K562 (cell line): ENCODE measurements around the gene B4GALNT3. TPM values are rescaled to one million over a fixed set of nuclear protein-coding genes. Genes with fewer than 3 reads are reported as not detected.

Experiments used
- E2F5 ChIP-seq: sonication (generic); formaldehyde crosslinking; IDR thresholded peaks from 2 replicates; pipeline ENCODE4 v1.8.0; 2022; ENCODE audit warnings: mild to moderate bottlenecking, missing genetic modification reagents
- HMGN3 ChIP-seq: IDR thresholded peaks from 2 replicates; pipeline ENCODE4 v1.6.1; 2011; ENCODE audit warnings: borderline replicate concordance, low read depth, mild to moderate bottlenecking, mixed read lengths, low read length; ENCODE audit not compliant: insufficient read length; ENCODE audit errors: extremely low read depth
- NFATC3 ChIP-seq: fragments of 450-650 bp; IDR thresholded peaks from 2 replicates; pipeline ENCODE4 v1.6.1; 2017; ENCODE audit warnings: mild to moderate bottlenecking
- NR4A1 ChIP-seq, 2 experiments: fragments of 250-450 bp in 1 of 2; fragments of 450-650 bp in 1 of 2; sonication (Bioruptor Pico) in 1 of 2; IDR thresholded peaks; 2 replicates each; pipeline versions ENCODE4 v1.4.0 to v1.6.1; 2016 to 2020; ENCODE audit warnings: mild to moderate bottlenecking in 2 of 2, missing compliant biosample characterization in 1 of 2, missing genetic modification characterization in 1 of 2, moderate library complexity in 1 of 2
- PHF21A ChIP-seq: fragments of 450-650 bp; IDR thresholded peaks from 2 replicates; pipeline ENCODE4 v1.6.1; 2017; ENCODE audit warnings: low read depth, borderline replicate concordance
- SOX6 ChIP-seq: fragments of 450-650 bp; IDR thresholded peaks from 2 replicates; pipeline ENCODE4 v1.6.1; 2014; ENCODE audit warnings: mild to moderate bottlenecking
- SP2 ChIP-seq: IDR thresholded peaks from 2 replicates; pipeline ENCODE4 v1.6.1; 2011; ENCODE audit warnings: mild to moderate bottlenecking, low read depth, low read length, moderate library complexity; ENCODE audit not compliant: poor library complexity, severe bottlenecking; ENCODE audit errors: extremely low read depth
- TAF7 ChIP-seq: fragments of 450-650 bp; IDR thresholded peaks from 2 replicates; pipeline ENCODE4 v1.6.1; 2016; ENCODE audit warnings: missing genetic modification characterization, missing compliant biosample characterization
- YY1 ChIP-seq, 3 experiments: IDR thresholded peaks; 2 replicates each; pipeline ENCODE4 v1.6.1; 2011; ENCODE audit warnings: low read length in 2 of 3, mild to moderate bottlenecking in 2 of 3, moderate library complexity in 2 of 3, borderline replicate concordance in 1 of 3, control low read depth in 1 of 3, low read depth in 1 of 3; ENCODE audit not compliant: insufficient read depth in 3 of 3, insufficient replicate concordance in 2 of 3, control insufficient read depth in 1 of 3, insufficient read length in 1 of 3; ENCODE audit errors: extremely low read depth in 1 of 3
- ZBTB2 ChIP-seq: fragments of 450-650 bp; IDR thresholded peaks from 2 replicates; pipeline ENCODE4 v1.6.1; 2016; ENCODE audit warnings: antibody characterized with exemption
- ZBTB40 ChIP-seq, 2 experiments: fragments of 450-650 bp in 1 of 2; sonication (generic) in 1 of 2; formaldehyde crosslinking in 1 of 2; IDR thresholded peaks; 2 replicates each; pipeline versions ENCODE4 v1.7.1 to v1.9.0; 2016 to 2022; ENCODE audit warnings: inconsistent platforms in 1 of 2, mild to moderate bottlenecking in 1 of 2, missing genetic modification reagents in 1 of 2
- ZNF431 ChIP-seq: sonication (generic); formaldehyde crosslinking; IDR thresholded peaks from 2 replicates; pipeline ENCODE4 v1.8.0; 2022; ENCODE audit warnings: mild to moderate bottlenecking, missing genetic modification reagents
- polyA plus RNA-seq, 8 experiments: library from polyadenylated mRNA; depleted of rRNA in 4 of 8; stranded (reverse) in 5 of 8; unstranded in 3 of 8; fragments of >200 nt; fragmentation: Nextera tagmentation in 2 of 8; fragmentation: Illumina TruSeq in 1 of 8; extraction: Ambion mirVana in 2 of 8; extraction: Trizol in 1 of 8; gene quantifications; 2 replicates each; pipeline versions ENCODE4 v1.2.1 to v1.2.3, GENCODE V29; 2011 to 2014; ENCODE audit warnings: inconsistent platforms in 1 of 8, missing spikeins in 1 of 8
- total RNA-seq, 7 experiments: library from RNA; depleted of rRNA in 6 of 7; stranded (reverse); fragments of >200 nt in 6 of 7; fragmentation: Illumina TruSeq in 2 of 7; extraction: Trizol in 2 of 7; gene quantifications; 2 replicates each; pipeline versions ENCODE4 v1.2.1 to v1.2.3, GENCODE V29; 2011 to 2021; ENCODE audit warnings: low replicate concordance in 1 of 7
- TF ChIP-seq, protein P1 (sequence below): fragments of 450-650 bp; formaldehyde crosslinking; IDR thresholded peaks from 2 replicates; pipeline ENCODE4 v1.4.0; 2022; ENCODE audit warnings: missing genetic modification characterization

Gene B4GALNT3
- total and polyA plus RNA-seq, 9 of the 15 experiments (the other 6 are each of a cell fraction or from before 2014, with no cell fraction given), result 0.04 to 0.36 (median 0.10) TPM; not detected in 6

GRCh38 chr12:575948-576614 lies 116.3 kb downstream of the B4GALNT3 start (continued):
- TF ChIP-seq ZBTB2 (no peak), HMGN3 (peak; percentile 47), NFATC3 (no peak), E2F5 (CRISPR knock-in tag) (no peak), SP2 (no peak), NR4A1 (CRISPR knock-in tag; IDR thresholded peaks at IDR 0.05) (no peak), NR4A1 (tag; IDR thresholded peaks at IDR 0.05) (peak; percentile 70), ZNF431 (no peak), ZBTB40 (IDR thresholded peaks at IDR 0.05) (peak; percentile 76), ZBTB40 (CRISPR knock-in tag; IDR thresholded peaks at IDR 0.05) (no peak), SOX6 (peak; percentile 40; the same call in 1 of the 2 replicates), PHF21A (no peak), TAF7 (tag) (no peak), YY1 (IDR thresholded peaks at IDR 0.05; ENCODE audit: borderline replicate concordance in 1 of 3, control insufficient read depth in 1 of 3, extremely low read depth in 1 of 3, insufficient read depth in 3 of 3, insufficient read length in 1 of 3, insufficient replicate concordance in 2 of 3, low read depth in 1 of 3, low read length in 2 of 3) (peak in 2 of 3 experiments; percentile 23 to 56)
- TF ChIP-seq, protein P1, sequence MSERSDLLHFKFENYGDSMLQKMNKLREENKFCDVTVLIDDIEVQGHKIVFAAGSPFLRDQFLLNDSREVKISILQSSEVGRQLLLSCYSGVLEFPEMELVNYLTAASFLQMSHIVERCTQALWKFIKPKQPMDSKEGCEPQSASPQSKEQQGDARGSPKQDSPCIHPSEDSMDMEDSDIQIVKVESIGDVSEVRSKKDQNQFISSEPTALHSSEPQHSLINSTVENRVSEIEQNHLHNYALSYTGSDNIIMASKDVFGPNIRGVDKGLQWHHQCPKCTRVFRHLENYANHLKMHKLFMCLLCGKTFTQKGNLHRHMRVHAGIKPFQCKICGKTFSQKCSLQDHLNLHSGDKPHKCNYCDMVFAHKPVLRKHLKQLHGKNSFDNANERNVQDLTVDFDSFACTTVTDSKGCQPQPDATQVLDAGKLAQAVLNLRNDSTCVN (CRISPR knock-in tag), result no peak
